KMS-11 (cell line): ENCODE results near the gene NRXN3.

Experiments
- H2AFZ ChIP-seq: fragments of 200-600 bp; sonication (generic); 2 replicates; pipeline ENCODE4 v1.6.1; 2016; ENCODE audit warnings: antibody characterized with exemption, mixed run types, low read depth
- H3K27ac ChIP-seq: fragments of 200-600 bp; sonication (generic); 2 replicates; pipeline ENCODE4 v1.6.1; 2016; ENCODE audit warnings: mild to moderate bottlenecking, mixed run types
- H3K27me3 ChIP-seq: fragments of 200-600 bp; sonication (generic); 2 replicates; pipeline ENCODE4 v1.6.1; 2017; ENCODE audit warnings: mild to moderate bottlenecking, low read depth, mixed run types, moderate library complexity; ENCODE audit not compliant: insufficient read depth
- H3K36me3 ChIP-seq: fragments of 200-600 bp; sonication (generic); 2 replicates; pipeline ENCODE4 v1.6.1; 2017; ENCODE audit warnings: mild to moderate bottlenecking, mixed run types; ENCODE audit not compliant: insufficient read depth
- H3K4me1 ChIP-seq: fragments of 200-600 bp; sonication (generic); 2 replicates; pipeline ENCODE4 v1.6.1; 2016; ENCODE audit warnings: mild to moderate bottlenecking, low read depth, mixed run types; ENCODE audit not compliant: poor library complexity, severe bottlenecking
- H3K4me2 ChIP-seq: fragments of 200-600 bp; sonication (generic); 2 replicates; pipeline ENCODE4 v1.7.0; 2016; ENCODE audit warnings: mild to moderate bottlenecking, mixed run types
- H3K4me3 ChIP-seq: fragments of 200-600 bp; sonication (generic); IDR thresholded peaks from 2 replicates; pipeline ENCODE4 v1.6.1; 2017; ENCODE audit warnings: low read depth, low read length, mixed read lengths; ENCODE audit not compliant: insufficient read depth
- H3K79me2 ChIP-seq: fragments of 200-600 bp; sonication (generic); 2 replicates; pipeline ENCODE4 v1.6.1; 2016; ENCODE audit warnings: low read depth, mixed run types; ENCODE audit not compliant: insufficient read depth
- H3K9ac ChIP-seq: fragments of 200-600 bp; sonication (generic); 2 replicates; pipeline ENCODE4 v1.6.1; 2016; ENCODE audit warnings: mild to moderate bottlenecking, mixed run types
- H4K20me1 ChIP-seq: fragments of 200-600 bp; sonication (generic); 2 replicates; pipeline ENCODE4 v1.6.1; 2016; ENCODE audit warnings: mild to moderate bottlenecking, mixed run types; ENCODE audit not compliant: insufficient read depth
- TF ChIP-seq, protein P1 (sequence below): fragments of 200-600 bp; sonication (generic); conservative IDR thresholded peaks from 2 replicates; pipeline ENCODE4 v1.6.1; 2017; ENCODE audit warnings: low read depth, mild to moderate bottlenecking, antibody characterized with exemption, low read length, moderate library complexity, mixed read lengths

The NRXN3 gene

GRCh38 chr14:79557309-79557708 lies 1387.1 kb downstream of the NRXN3 start:
- TF ChIP-seq, protein P1, sequence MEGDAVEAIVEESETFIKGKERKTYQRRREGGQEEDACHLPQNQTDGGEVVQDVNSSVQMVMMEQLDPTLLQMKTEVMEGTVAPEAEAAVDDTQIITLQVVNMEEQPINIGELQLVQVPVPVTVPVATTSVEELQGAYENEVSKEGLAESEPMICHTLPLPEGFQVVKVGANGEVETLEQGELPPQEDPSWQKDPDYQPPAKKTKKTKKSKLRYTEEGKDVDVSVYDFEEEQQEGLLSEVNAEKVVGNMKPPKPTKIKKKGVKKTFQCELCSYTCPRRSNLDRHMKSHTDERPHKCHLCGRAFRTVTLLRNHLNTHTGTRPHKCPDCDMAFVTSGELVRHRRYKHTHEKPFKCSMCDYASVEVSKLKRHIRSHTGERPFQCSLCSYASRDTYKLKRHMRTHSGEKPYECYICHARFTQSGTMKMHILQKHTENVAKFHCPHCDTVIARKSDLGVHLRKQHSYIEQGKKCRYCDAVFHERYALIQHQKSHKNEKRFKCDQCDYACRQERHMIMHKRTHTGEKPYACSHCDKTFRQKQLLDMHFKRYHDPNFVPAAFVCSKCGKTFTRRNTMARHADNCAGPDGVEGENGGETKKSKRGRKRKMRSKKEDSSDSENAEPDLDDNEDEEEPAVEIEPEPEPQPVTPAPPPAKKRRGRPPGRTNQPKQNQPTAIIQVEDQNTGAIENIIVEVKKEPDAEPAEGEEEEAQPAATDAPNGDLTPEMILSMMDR = no peak
- Histone ChIP-seq H3K36me3 (no peaks in the 10 kb centered on the region), H3K27me3 (no peaks in the 10 kb centered on the region), H3K4me3 (no peak overlapping the region), H4K20me1 (no peaks in the 10 kb centered on the region), H3K79me2 (no peaks in the 10 kb centered on the region), H3K4me1 (no peaks in the 10 kb centered on the region), H3K9ac (no peak overlapping the region), H3K4me2 (no peak overlapping the region), H2AFZ (no peak overlapping the region), H3K27ac (no peak overlapping the region)

- Histone ChIP-seq H3K4me2 (no peak overlapping the region), H3K4me3 (no peak overlapping the region), H4K20me1 (no peaks in the 10 kb centered on the region), H3K4me1 (no peaks in the 10 kb centered on the region), H3K27me3 (no peaks in the 10 kb centered on the region), H2AFZ (no peak overlapping the region), H3K79me2 (no peaks in the 10 kb centered on the region), H3K9ac (no peak overlapping the region), H3K27ac (no peak overlapping the region), H3K36me3 (no peaks in the 10 kb centered on the region)
- TF ChIP-seq, protein P1 = no peak
These were observed 1392.0 kb downstream of the NRXN3 start for GRCh38 chr14:79562185-79562584.

- Histone ChIP-seq H2AFZ (no peak overlapping the region), H3K27me3 (no peaks in the 10 kb centered on the region), H3K4me3 (no peak overlapping the region), H3K79me2 (no peaks in the 10 kb centered on the region), H3K27ac (no peak overlapping the region), H3K9ac (no peak overlapping the region), H3K36me3 (no peaks in the 10 kb centered on the region), H3K4me1 (no peaks in the 10 kb centered on the region), H4K20me1 (no peaks in the 10 kb centered on the region), H3K4me2 (no peak overlapping the region)
- TF ChIP-seq, protein P1 = no peak
These were observed 1394.2 kb downstream of the NRXN3 start for GRCh38 chr14:79564371-79564770.

DNA sequence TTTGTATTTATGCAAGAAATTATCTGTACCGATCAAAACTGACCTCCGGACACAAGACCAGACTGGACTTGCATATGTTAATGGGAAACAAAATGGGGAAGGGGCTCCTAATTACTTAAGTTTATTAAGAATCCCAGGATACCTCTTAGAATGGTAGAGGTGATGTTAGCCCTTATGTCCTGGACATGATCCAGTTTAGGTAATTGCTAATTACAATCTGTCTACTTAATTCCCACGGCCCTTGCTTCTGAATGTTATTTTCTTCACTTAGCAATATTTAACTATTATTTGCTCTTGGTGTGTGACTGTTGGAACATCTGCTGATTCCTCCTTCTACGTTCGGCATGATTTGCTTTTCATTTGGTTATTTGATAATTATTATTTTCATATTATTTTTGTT lies 1397.1 kb downstream of the NRXN3 start:
- Histone ChIP-seq H3K27me3 (no peaks in the 10 kb centered on the region), H3K4me2 (no peak overlapping the region)
- TF ChIP-seq, protein P1 = no peak

More for the DNA sequence above, 1397.1 kb downstream of the NRXN3 start:
- Histone ChIP-seq H2AFZ (no peak overlapping the region), H3K4me3 (no peak overlapping the region), H3K4me1 (no peaks in the 10 kb centered on the region), H4K20me1 (no peaks in the 10 kb centered on the region), H3K79me2 (no peaks in the 10 kb centered on the region), H3K36me3 (no peaks in the 10 kb centered on the region), H3K27ac (no peak overlapping the region), H3K9ac (no peak overlapping the region)
